Mesenteric fat pad (tissue), 1 donor: ENCODE measurements around the gene ACOX3. TPM values are rescaled to one million over a fixed set of nuclear protein-coding genes. Genes with fewer than 3 reads are reported as not detected.

Source experiments
- DNase-seq: peaks from one replicate; pipeline ENCODE4 v3.0.0-alpha.2; 2020; ENCODE audit warnings: low spot score
- total RNA-seq: library from RNA; stranded (reverse); fragmentation: NEBNext Ultra II Directional; extraction: Animal tissue kit (Norgen Biotek cat#: 25700); gene quantifications from one replicate; pipeline ENCODE4 v1.2.1, GENCODE V29; 2021
- donor health status: DM: yes; HTN: yes; CAD: no.

ACOX3 gene
- total RNA-seq, 1 donor from 2014 or later: 29.1 TPM

DNA sequence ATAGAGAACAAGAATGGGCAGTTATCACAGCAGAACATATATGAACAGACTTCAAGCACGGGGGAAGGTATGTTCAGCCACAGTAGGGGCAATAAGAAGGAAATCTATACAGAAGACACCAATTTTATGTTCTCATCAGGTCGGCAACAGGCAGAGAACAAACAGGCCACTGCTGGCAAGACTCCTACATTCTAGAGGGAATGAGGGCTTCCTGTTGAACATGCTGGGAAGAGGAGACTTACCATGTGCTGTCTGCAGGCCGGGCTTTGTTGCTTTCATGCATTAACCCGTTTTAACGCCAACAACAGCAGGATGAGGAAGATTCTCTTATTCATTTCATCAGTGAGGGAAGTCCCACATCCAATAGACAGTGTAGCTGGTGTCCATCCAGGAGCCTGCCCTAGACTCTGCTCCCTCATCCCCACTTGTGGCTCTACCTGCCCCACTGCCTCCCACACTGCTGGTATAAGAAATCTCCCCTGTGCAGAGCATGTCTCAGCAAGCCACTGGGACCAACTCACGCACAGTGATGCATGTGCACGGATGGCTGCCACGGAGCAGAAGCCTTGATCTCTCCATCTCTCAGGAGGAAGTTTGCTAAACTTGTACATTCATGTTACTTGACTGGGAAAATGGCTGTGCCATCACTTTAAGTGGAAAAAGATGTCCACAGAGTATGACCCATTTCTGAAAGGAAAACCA, 84.5 kb downstream of the ACOX3 start:
- peak; percentile 53 for DNase-seq

GRCh38 chr4:8355306-8355705, 85.2 kb downstream of the ACOX3 start:
- no peak for DNase-seq

- DNase-seq: peak; percentile 80
These were observed 86.5 kb downstream of the ACOX3 start for GRCh38 chr4:8353912-8354453.

- no peak for DNase-seq
These were observed 87.3 kb downstream of the ACOX3 start for GRCh38 chr4:8353158-8353669.

GRCh38 chr4:8352368-8353157, 88.0 kb downstream of the ACOX3 start:
- peak; percentile 77 for DNase-seq

- peak; percentile 55 for DNase-seq
These were observed 88.6 kb downstream of the ACOX3 start for GRCh38 chr4:8351931-8352367.

GRCh38 chr4:8350841-8351461, 89.6 kb downstream of the ACOX3 start:
- peak; percentile 79 for DNase-seq

DNA sequence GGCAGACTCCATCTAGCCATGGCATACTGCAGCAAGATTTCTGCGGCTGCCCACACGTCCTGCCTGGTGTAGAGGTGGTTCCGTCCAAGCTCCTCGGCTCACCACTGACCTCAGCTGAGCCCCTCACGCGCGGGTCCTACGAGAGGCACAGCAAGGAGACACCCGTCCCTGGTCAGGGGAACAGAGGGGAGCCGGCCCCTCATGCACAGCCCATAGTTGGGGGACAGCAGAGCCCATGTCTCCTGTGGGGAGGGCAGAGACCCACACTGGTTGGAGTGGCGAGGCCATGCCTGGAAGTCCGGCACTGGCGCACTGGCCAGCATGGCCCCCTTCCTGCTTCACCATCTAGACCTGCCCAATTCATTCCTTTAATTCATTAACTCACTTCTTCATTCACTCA, 90.2 kb downstream of the ACOX3 start:
- peak; percentile 71 for DNase-seq

DNA sequence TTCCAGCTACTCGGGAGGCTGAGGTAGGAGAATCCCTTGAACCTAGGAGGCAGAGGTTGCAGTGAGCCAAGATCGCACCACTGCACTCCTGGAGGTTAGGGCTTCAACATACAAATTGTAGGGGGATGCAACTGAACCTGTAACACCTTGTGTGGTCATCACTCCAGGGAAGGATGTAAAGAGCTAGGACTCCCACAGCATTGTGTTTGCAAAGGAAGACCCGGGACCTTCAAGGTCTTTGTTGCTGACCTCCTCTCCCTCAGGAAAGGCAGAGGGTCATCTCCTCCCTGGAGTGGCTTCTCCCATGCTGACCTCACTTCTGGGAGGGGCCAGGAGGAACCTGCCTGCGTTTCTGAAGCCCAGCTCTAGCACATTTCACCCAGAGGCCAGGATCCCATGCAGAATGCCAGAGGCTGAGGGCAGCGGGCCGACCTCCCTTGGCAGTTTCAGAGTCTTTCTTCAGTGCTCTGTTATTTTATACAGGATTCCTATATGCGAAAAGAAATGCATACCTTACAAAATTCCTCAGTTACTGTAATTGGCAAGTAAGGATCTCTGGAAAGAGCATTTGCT, 90.8 kb downstream of the ACOX3 start:
- peak; percentile 71 for DNase-seq

- peak; percentile 59 for DNase-seq
These were observed 91.3 kb downstream of the ACOX3 start for GRCh38 chr4:8349236-8349635.

- DNase-seq: peak; percentile 41
These were observed 92.5 kb downstream of the ACOX3 start for GRCh38 chr4:8348071-8348470.

- DNase-seq: peak; percentile 72
These were observed 92.9 kb downstream of the ACOX3 start for GRCh38 chr4:8347660-8348059.

DNA sequence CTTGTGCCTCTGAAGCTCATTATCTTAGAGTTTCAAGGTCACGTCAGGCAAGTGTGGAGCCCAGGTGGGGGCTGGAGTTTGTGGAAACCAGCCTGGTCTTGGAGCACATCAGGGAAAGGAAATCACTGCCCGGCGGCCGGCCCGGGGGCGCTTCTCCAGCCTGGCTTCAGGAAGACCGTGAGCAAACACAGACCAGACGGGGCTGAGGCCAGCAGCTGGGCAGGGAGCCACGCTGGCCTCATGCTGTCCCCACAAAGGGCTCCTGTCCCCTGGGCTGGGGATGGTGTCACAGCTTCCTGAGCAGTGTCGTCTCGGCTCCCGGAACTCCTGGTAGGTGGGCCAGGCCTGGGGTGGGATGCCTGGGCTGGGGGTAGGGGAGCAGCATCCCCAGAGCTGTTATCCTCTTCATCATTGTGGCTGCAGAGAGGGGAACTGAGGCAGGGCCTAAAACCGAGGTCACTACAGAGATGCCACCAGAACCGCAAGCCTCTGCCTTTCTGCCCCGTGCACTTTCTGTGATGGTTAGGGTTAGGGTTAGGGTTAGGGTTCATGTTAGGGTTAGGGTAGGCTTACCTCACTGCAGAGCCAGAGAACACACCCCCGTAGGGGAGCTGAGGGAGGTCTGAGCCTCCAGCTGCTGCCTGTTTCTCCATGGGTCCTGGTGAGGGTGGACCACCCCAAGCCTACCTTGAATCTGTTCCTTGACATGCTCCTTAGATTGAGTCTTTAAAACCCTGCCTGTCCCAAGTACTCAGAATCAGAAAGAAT, 93.5 kb downstream of the ACOX3 start:
- DNase-seq: peak; percentile 80

DNA sequence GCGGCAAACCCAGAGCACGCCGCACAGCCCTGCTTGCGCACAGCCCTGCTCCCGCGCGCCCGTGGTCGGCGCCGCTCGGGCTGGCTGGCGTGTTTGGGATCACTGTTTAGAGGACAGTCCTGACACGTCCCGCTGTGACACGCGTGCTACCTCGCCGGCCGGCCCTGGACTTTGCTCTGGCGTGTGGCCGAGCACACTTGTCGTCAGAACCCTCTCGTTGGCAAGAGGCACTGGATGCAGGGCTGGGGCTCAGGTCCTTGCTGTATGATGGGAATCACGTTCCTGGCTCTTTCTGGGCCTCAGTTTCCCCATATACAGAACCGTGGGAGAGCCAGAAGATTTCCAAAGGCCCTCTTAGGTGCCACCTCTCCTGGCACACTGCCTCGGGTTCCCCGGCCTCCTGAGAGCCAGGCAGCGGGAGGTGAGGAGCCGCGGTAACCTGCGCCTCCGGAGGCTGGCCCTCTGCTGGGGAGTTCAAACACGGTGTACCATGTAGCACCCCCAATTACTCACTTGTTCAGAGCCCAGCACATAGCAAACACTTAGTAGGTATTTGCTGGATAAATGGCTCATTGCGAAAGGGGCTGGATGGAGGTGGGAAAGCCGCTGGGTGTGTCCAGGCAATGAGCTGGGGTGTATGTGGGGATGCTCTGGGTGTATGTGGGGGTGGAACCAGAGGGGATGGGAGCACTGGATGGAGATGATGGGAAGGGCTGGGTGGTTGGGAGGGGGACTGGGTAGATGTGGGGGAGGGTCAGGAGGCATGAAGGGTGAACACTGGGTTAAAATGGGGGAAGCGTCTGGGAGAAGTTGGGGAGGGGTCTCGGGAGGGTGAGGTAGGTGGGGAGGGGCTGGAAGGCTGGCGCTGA, 94.3 kb downstream of the ACOX3 start:
- peak; percentile 33 for DNase-seq

DNA sequence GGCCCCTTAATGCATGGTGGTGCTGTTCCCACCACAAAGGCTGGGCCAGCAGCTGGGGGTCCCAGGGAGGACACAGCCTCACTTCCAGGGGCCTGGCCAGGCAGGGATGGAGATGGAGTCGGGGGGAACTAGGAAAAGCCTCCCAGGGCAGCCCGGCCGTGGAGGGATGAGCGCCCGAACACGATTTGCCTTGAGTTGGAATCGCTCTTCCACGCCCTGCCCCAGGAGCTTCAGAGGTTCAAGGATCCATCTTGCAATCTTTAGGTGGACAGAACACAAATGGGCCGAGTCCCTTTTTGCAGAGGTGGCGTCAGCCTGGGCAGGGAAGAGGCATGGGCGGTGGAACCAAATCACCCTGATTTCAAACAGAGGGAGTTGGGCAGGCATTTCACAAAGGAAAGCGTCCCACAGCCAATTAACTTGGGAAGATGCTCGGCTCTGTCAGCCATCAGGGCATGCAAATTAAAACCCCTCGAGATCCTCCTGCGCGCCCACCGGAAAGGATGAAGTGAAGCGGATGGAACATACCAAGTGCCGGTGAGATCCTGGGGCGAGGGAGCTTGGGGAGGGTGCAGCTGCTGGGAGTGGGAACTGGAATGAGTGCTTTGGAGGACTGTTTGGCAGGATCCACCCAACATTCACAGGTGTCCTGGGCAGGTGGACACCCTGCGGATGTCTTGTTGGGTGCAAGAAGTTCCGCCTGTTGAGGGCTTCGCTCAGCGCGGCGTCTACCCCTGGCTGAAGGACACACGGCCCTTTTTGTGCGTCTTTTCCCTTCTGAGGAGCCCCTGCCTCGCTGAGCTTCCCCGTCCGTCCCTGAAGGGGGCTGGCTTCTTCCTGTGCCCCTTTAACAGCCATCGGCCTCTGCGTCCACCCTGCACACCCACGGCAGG, 95.2 kb downstream of the ACOX3 start:
- peak; percentile 81 for DNase-seq

GRCh38 chr4:8344377-8344776, 96.1 kb downstream of the ACOX3 start:
- DNase-seq: peak; percentile 65

- no peak for DNase-seq
These were observed 96.6 kb downstream of the ACOX3 start for GRCh38 chr4:8343967-8344331.

GRCh38 chr4:8343262-8343966, 97.1 kb downstream of the ACOX3 start:
- DNase-seq: peak; percentile 83
